H1 (cell line): Measurements from ENCODE around the gene FBLN5. TPM values are rescaled to one million over a fixed set of nuclear protein-coding genes. Genes with fewer than 3 reads are reported as not detected.

Source experiments
- CTCF ChIA-PET: fragments of 300-600 bp; sonication (Branson Sonifier 250); formaldehyde crosslinking; loops from one replicate; lab custom pipeline; 2021; ENCODE audit not compliant: partially characterized antibody; lab: Charles Lee
- POLR2A ChIA-PET: fragments of 300-600 bp; sonication (Branson Sonifier 250); formaldehyde crosslinking; loops from one replicate; lab custom pipeline; 2021; ENCODE audit warnings: inconsistent platforms; ENCODE audit not compliant: partially characterized antibody; lab: Charles Lee
- DNase-seq, 2 experiments: peaks; one replicate each; pipeline versions ENCODE4 v3.0.0 to v3.0.0-alpha.2; 2010 to 2022; ENCODE audit warnings: low spot score in 2 of 2, low read depth in 1 of 2, mixed read lengths in 1 of 2
- FAIRE-seq: peaks from 2 replicates; lab custom pipeline; 2011; peaks lifted over from hg19 to GRCh38; lab: Jason Lieb, UNC
- H2AFZ ChIP-seq: 2 replicates; pipeline ENCODE4 v1.8.1; 2012; ENCODE audit warnings: low read length, inconsistent platforms
- H2AK5ac ChIP-seq: 2 replicates; pipeline ENCODE4 v1.6.1; 2013; ENCODE audit warnings: low read depth, low read length
- H2BK120ac ChIP-seq: replicated peaks from 2 replicates; pipeline ENCODE3; 2013; ENCODE audit warnings: low read depth, low read length, inconsistent platforms
- H2BK12ac ChIP-seq: 2 replicates; pipeline ENCODE4 v1.6.1; 2013; ENCODE audit warnings: low read depth, low read length
- H2BK15ac ChIP-seq: 2 replicates; pipeline ENCODE4 v1.6.1; 2013; ENCODE audit warnings: low read length
- H2BK20ac ChIP-seq: 2 replicates; pipeline ENCODE4 v1.6.1; 2013; ENCODE audit warnings: low read length
- H2BK5ac ChIP-seq: 2 replicates; pipeline ENCODE4 v1.6.1; 2013; ENCODE audit warnings: low read depth, low read length
- H3K14ac ChIP-seq: 2 replicates; pipeline ENCODE4 v1.6.1; 2013; ENCODE audit warnings: inconsistent platforms; ENCODE audit not compliant: insufficient read length
- H3K18ac ChIP-seq: 2 replicates; pipeline ENCODE4 v1.6.1; 2013; ENCODE audit warnings: low read length; ENCODE audit errors: extremely low read depth
- H3K23ac ChIP-seq: 2 replicates; pipeline ENCODE4 v1.6.1; 2013; ENCODE audit warnings: inconsistent platforms; ENCODE audit not compliant: insufficient read length
- H3K23me2 ChIP-seq: 2 replicates; pipeline ENCODE4 v1.6.1; 2013; ENCODE audit warnings: low read depth, low read length
- H3K27ac ChIP-seq: 2 replicates; pipeline ENCODE4 v1.6.1; 2011; ENCODE audit warnings: low read depth, low read length, inconsistent platforms
- H3K27me3 ChIP-seq, 4 experiments: replicated peaks in 1 of 4; 1 replicate in 1 of 4; 2 replicates in 3 of 4; pipeline versions ENCODE4 v1.6.1 to v1.8.1; 2011 to 2013; ENCODE audit warnings: low read length in 3 of 4, mild to moderate bottlenecking in 3 of 4, inconsistent platforms in 2 of 4, mixed read lengths in 2 of 4, moderate library complexity in 1 of 4; ENCODE audit not compliant: control insufficient read depth in 3 of 4, insufficient read depth in 3 of 4; ENCODE audit errors: extremely low read depth in 1 of 4
- H3K36me3 ChIP-seq, 4 experiments: 2 replicates each; pipeline versions ENCODE4 v1.6.1 to v1.8.1; 2011 to 2013; ENCODE audit warnings: mild to moderate bottlenecking in 4 of 4, low read length in 3 of 4, moderate library complexity in 2 of 4, control low read depth in 1 of 4, inconsistent platforms in 1 of 4; ENCODE audit not compliant: insufficient read depth in 4 of 4, control insufficient read depth in 2 of 4
- H3K4ac ChIP-seq: replicated peaks from 2 replicates; pipeline ENCODE3; 2013; ENCODE audit warnings: low read length, low read depth, mixed read lengths, inconsistent platforms; ENCODE audit not compliant: insufficient read length
- H3K4me1 ChIP-seq, 4 experiments: replicated peaks in 1 of 4; 1 replicate in 1 of 4; 2 replicates in 3 of 4; pipeline versions ENCODE4 v1.6.1 to v1.8.1; 2011 to 2013; ENCODE audit warnings: low read length in 3 of 4, inconsistent platforms in 2 of 4, mixed read lengths in 1 of 4; ENCODE audit not compliant: insufficient read depth in 4 of 4, control insufficient read depth in 3 of 4
- H3K4me2 ChIP-seq, 2 experiments: 2 replicates each; pipeline versions ENCODE4 v1.6.1 to v1.8.1; 2011 to 2013; ENCODE audit warnings: low read depth in 2 of 2, low read length in 2 of 2, control low read depth in 1 of 2, inconsistent platforms in 1 of 2, mild to moderate bottlenecking in 1 of 2; ENCODE audit not compliant: insufficient read depth in 1 of 2
- H3K4me3 ChIP-seq, 4 experiments: fragments of 200-600, 300-600 bp in 1 of 4; sonication (generic), shearing (Covaris generic), sonication (Bioruptor Twin) in 1 of 4; 2 replicates each; pipeline versions ENCODE4 v1.5.1 to v1.8.1; 2011 to 2016; ENCODE audit warnings: low read length in 4 of 4, low read depth in 3 of 4, control low read depth in 2 of 4, inconsistent platforms in 2 of 4, mild to moderate bottlenecking in 2 of 4, mixed read lengths in 1 of 4, moderate library complexity in 1 of 4; ENCODE audit not compliant: insufficient read depth in 2 of 4; ENCODE audit errors: extremely low read depth in 1 of 4
- H3K56ac ChIP-seq: replicated peaks from 2 replicates; pipeline ENCODE3; 2013; ENCODE audit warnings: low read depth, mild to moderate bottlenecking, mixed read lengths, low read length, inconsistent platforms; ENCODE audit not compliant: insufficient read length
- H3K79me1 ChIP-seq: 2 replicates; pipeline ENCODE4 v1.6.1; 2013; ENCODE audit warnings: low read depth, low read length, control low read depth
- H3K79me2 ChIP-seq, 2 experiments: 2 replicates each; pipeline versions ENCODE4 v1.6.1 to v1.8.1; 2012 to 2013; ENCODE audit warnings: low read length in 2 of 2, mild to moderate bottlenecking in 2 of 2, inconsistent platforms in 1 of 2; ENCODE audit not compliant: insufficient read depth in 2 of 2, control insufficient read depth in 1 of 2
- H3K9ac ChIP-seq, 4 experiments: replicated peaks in 1 of 4; 1 replicate in 1 of 4; 2 replicates in 3 of 4; pipeline versions ENCODE4 v1.6.1 to v1.8.1; 2011 to 2013; ENCODE audit warnings: low read depth in 3 of 4, low read length in 3 of 4, control low read depth in 2 of 4, mild to moderate bottlenecking in 2 of 4, moderate library complexity in 2 of 4, inconsistent platforms in 1 of 4; ENCODE audit errors: extremely low read depth in 1 of 4
- H3K9me3 ChIP-seq, 2 experiments: 2 replicates each; pipeline versions ENCODE4 v1.6.1 to v1.8.1; 2012 to 2013; ENCODE audit warnings: mild to moderate bottlenecking in 2 of 2, moderate library complexity in 2 of 2, control low read depth in 1 of 2, inconsistent platforms in 1 of 2, low read depth in 1 of 2, low read length in 1 of 2, mixed read lengths in 1 of 2; ENCODE audit not compliant: insufficient read depth in 2 of 2
- H4K20me1 ChIP-seq, 2 experiments: replicated peaks in 1 of 2; 2 replicates each; pipeline versions ENCODE3 to v1.8.1; 2011 to 2013; ENCODE audit warnings: inconsistent platforms in 2 of 2, low read length in 2 of 2, mild to moderate bottlenecking in 1 of 2; ENCODE audit not compliant: insufficient read depth in 2 of 2, control insufficient read depth in 1 of 2
- H4K5ac ChIP-seq: 2 replicates; pipeline ENCODE4 v1.6.1; 2013; ENCODE audit warnings: low read length, low read depth, mixed read lengths, inconsistent platforms; ENCODE audit not compliant: insufficient read length
- H4K8ac ChIP-seq: 2 replicates; pipeline ENCODE4 v1.8.0; 2013; ENCODE audit warnings: mild to moderate bottlenecking, moderate library complexity, low read length, inconsistent platforms; ENCODE audit not compliant: insufficient read depth; ENCODE audit errors: extremely low read depth
- H4K91ac ChIP-seq: replicated peaks from 2 replicates; pipeline ENCODE3; 2013; ENCODE audit warnings: low read length, mixed read lengths, inconsistent platforms; ENCODE audit not compliant: insufficient read length
- CHD2 ChIP-seq: IDR thresholded peaks from 2 replicates; pipeline ENCODE4 v1.6.1; 2012; ENCODE audit warnings: low read length, improper control_type of control experiment
- CTCF ChIP-seq, 3 experiments: IDR thresholded peaks; 1 replicate in 2 of 3; 2 replicates in 1 of 3; pipeline versions ENCODE4 v1.5.1 to v1.6.1; 2011; ENCODE audit warnings: low read length in 3 of 3, mild to moderate bottlenecking in 3 of 3, inconsistent platforms in 2 of 3, low read depth in 1 of 3, moderate library complexity in 1 of 3; ENCODE audit not compliant: insufficient read depth in 1 of 3; ENCODE audit errors: control extremely low read depth in 1 of 3
- EZH2 ChIP-seq: fragments of 200-600 bp; sonication (generic); IDR thresholded peaks from 2 replicates; pipeline ENCODE4 v1.7.1; 2012; ENCODE audit warnings: low read depth, mild to moderate bottlenecking, moderate library complexity, low read length, inconsistent platforms; ENCODE audit not compliant: severe bottlenecking
- FOSL1 ChIP-seq: IDR thresholded peaks from 2 replicates; pipeline ENCODE4 v1.6.1; 2011; ENCODE audit warnings: mild to moderate bottlenecking, low read depth, low read length, moderate library complexity; ENCODE audit not compliant: insufficient read depth
- RAD21 ChIP-seq, 2 experiments: IDR thresholded peaks in 1 of 2; conservative IDR thresholded peaks in 1 of 2; 2 replicates each; pipeline ENCODE4 v1.6.1; 2011; ENCODE audit warnings: low read depth in 2 of 2, low read length in 2 of 2, improper control_type of control experiment in 1 of 2, inconsistent platforms in 1 of 2, mild to moderate bottlenecking in 1 of 2, moderate library complexity in 1 of 2
- WGBS, 2 experiments: shearing (Covaris generic) in 1 of 2; methylation state at CpG; one replicate each; pipeline versions ENCODE4 v1.1.6 to v1.1.7; 2013 to 2015; ENCODE audit warnings: low lambda C conversion rate in 2 of 2, mixed read lengths in 2 of 2, inconsistent platforms in 1 of 2, low coverage in 1 of 2, missing lambda C conversion rate in 1 of 2; ENCODE audit not compliant: insufficient replicate concordance in 2 of 2, insufficient coverage in 1 of 2, insufficient read length in 1 of 2; ENCODE audit errors: extremely low coverage in 1 of 2, missing lambda C conversion rate in 1 of 2; 5-methylcytosine and 5-hydroxymethylcytosine counted together
- polyA plus RNA-seq, 7 experiments: library from polyadenylated mRNA; depleted of rRNA in 3 of 7; stranded (reverse) in 5 of 7; unstranded in 2 of 7; fragments of >200 nt in 5 of 7; fragments of 200-250 nt in 2 of 7; gene quantifications; 1 replicate in 5 of 7; 2 replicates in 1 of 7; 4 replicates in 1 of 7; pipeline versions ENCODE4 v1.2.1 to v1.2.3, GENCODE V29; 2011 to 2013; ENCODE audit warnings: missing spikeins in 2 of 7, mixed read lengths in 2 of 7
- total RNA-seq: library from RNA; stranded (reverse); fragmentation: NEBNext Ultra II Directional; extraction: Animal tissue kit (Norgen Biotek cat#: 25700); gene quantifications from 2 replicates; pipeline ENCODE4 v1.2.1, GENCODE V29; 2021

FBLN5 gene
- total and polyA plus RNA-seq, 2 of the 8 experiments (the other 6 are each of a cell fraction or from before 2014, with no cell fraction given): 0.88 to 3.5 TPM

DNA sequence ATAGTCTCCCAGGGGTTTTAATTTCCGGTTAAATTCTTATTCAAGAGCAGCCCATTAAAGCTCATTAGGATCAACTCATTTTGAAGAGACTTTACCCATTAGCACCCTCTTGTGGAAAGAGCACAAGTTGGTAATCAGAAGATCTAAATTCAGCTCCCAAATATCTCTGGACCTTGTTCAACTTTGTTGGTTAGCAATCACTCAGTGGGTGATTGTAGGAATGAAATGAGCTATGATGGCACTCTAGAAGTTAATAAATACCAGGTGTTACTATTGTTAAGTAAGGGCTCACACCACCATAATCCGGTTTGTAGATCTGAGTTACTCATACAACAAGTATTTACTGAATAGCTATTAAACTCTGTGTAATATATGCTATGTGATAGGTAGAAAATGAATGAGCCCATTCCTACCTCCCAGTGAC is 49.5 kb upstream of the FBLN5 start:
- H2BK15ac ChIP-seq: no peak overlapping the region
- H2BK20ac ChIP-seq: no peak overlapping the region
- no peaks in the 10 kb centered on the region for H3K4me1 ChIP-seq
- H4K5ac ChIP-seq: no peak overlapping the region
- no peak overlapping the region for H3K14ac ChIP-seq
- H3K9me3 ChIP-seq: no peaks in the 10 kb centered on the region
- no peak overlapping the region for H3K4ac ChIP-seq
- H3K23ac ChIP-seq: no peak overlapping the region
- no peaks in the 10 kb centered on the region for H3K27me3 ChIP-seq
- no peak overlapping the region for H2AFZ ChIP-seq
- no peaks in the 10 kb centered on the region for H3K79me1 ChIP-seq
- peaks cover 0 to 32% (median 9%) of the 10 kb centered on the region in 4 experiments; a peak in 3 of 8 replicates for H3K36me3 ChIP-seq
- no peak overlapping the region for H2BK12ac ChIP-seq
- DNase-seq: no peak
- H3K18ac ChIP-seq: no peak overlapping the region
- H3K27ac ChIP-seq: no peak overlapping the region
- H3K23me2 ChIP-seq: no peaks in the 10 kb centered on the region
- no peaks in the 10 kb centered on the region for H3K79me2 ChIP-seq
- H4K8ac ChIP-seq: no peak overlapping the region
- ChIA-PET POLR2A (interaction anchor here (1.1 to 1.2 kb wide), 2 partner anchors 11 to 488 kb away, joined by 3 read pairs; no protein-coding TSS in a partner anchor), CTCF (interaction anchor here (0.6 to 2.3 kb wide), 37 partner anchors 10 to 672 kb away, joined by 3 to 23 read pairs (median 4); partner anchors contain the start of genes FBLN5 and TC2N)
- peak in 2 of 3 experiments; percentile 36 to 62; a peak in 2 of 4 replicates for TF ChIP-seq CTCF (IDR thresholded peaks at IDR 0.05; ENCODE audit: control extremely low read depth in 1 of 3, insufficient read depth in 1 of 3, low read depth in 1 of 3, low read length in 3 of 3)
- no peak for TF ChIP-seq CHD2
- no peak for TF ChIP-seq FOSL1
- TF ChIP-seq EZH2: no peak
- TF ChIP-seq RAD21 (IDR thresholded peaks at IDR 0.05 in 1 of 2, conservative IDR thresholded peaks at IDR 0.05 in 1 of 2; ENCODE audit: low read depth in 2 of 2, low read length in 2 of 2): peak; percentile 52 to 61
- H3K56ac ChIP-seq: no peak overlapping the region
- H2BK5ac ChIP-seq: no peak overlapping the region
- no peak overlapping the region for H4K91ac ChIP-seq
- no peaks in the 10 kb centered on the region for H4K20me1 ChIP-seq
- no peak overlapping the region for H3K4me3 ChIP-seq
- peak; percentile 50 for FAIRE-seq
- no peak overlapping the region for H3K9ac ChIP-seq
- H2BK120ac ChIP-seq: no peak overlapping the region
- H2AK5ac ChIP-seq: no peak overlapping the region
- no peak overlapping the region for H3K4me2 ChIP-seq
- 81% methylated on average over 2 of the region's 2 CpGs; no CpG with 5 or more reads in 1 of the 2 experiments for WGBS, 2 experiments
